GM20000 (cell line): Measurements from ENCODE around the gene ZSWIM4.
A peak's percentile ranks its signal among the peaks of the same experiment; 100 is the strongest.
"Not testable (repeated sequence)": the region's sequence is repeated elsewhere in the genome, so short reads cannot be mapped to it uniquely, and the experiment has no call there.

Source experiments
- DNase-seq: peaks from one replicate; pipeline ENCODE4 v3.0.0; 2012; ENCODE audit warnings: low spot score
- CTCF ChIP-seq: IDR thresholded peaks from 2 replicates; pipeline ENCODE4 v1.5.1; 2012; ENCODE audit warnings: mild to moderate bottlenecking, control low read depth; ENCODE audit errors: extremely low read depth, missing control alignments

ZSWIM4 gene

DNA sequence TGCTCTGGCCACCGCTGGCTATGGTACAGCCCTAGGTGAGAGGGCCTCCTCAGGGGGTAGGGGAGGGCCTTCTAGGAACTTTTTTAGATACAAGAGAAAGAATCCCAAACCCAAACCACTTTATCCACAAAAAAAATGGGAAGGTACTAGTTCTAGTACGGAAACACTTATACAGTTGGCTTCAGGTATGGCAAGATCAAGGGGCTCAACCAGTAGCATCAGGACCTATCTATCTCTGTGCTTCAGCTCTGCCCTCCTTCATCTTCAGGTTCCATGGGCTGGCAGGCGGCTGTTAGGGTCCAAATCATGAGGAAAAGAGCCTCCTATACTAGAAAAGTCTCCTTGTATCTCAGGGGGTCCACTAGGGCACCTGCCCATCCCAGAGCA lies 29.2 kb upstream of the ZSWIM4 start:
- no peak for TF ChIP-seq CTCF
- no peak for DNase-seq

- no peak for TF ChIP-seq CTCF
- DNase-seq = no peak
Measured at GRCh38 chr19:13768510-13768909, 26.7 kb upstream of the ZSWIM4 start.

- no peak for DNase-seq
- no peak for TF ChIP-seq CTCF
Measured at GRCh38 chr19:13770013-13770635, 25.1 kb upstream of the ZSWIM4 start.

DNA sequence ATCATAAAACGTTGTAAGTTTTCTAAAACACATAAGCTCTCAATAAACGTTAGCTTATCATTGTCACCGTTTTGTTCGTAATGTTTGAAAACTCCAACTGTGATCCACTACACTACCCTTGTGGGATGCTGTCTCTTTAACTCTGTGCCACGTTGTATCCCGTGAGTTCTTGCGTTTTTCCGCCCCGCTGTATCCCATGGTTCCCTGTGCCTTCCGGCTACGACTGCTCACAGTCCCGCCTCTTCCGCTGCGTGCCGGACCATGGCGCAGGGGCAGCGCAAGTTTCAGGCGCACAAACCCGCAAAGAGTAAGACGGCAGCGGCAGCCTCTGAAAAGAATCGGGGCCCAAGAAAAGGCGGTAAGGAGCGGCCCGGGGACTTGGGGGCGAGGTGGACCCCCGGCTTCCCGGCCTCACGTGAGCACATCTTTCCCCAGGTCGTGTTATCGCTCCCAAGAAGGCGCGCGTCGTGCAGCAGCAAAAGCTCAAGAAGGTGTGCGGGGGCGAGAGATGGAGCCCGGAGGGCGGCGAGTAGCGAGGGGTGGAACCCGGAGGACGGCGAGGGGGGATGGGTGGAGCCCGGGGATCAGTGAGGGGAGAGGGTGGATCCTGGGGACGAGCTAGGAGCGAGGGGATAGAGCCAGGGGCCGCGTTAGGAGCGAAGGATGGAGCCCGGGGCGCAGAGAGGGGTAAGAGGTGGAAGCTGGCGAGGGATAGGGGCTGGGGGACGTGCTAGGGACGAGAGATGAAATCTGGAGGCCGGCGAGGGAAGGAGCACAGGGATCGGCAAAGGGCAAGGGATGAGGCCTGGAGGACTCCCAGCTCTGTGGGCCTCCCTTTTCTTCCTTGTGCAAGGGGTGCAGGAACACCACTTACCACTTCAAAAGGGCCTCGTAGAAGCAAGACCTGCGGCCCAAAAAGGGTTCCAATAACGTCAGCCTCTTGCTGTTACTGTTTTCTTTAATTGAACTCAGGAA lies 20.7 kb upstream of the ZSWIM4 start, which contains the start of gene C19orf53:
Gene C19orf53 (plus strand): TSS at position 240 of the 975 bp plus-strand sequence. CDS start 22 bp downstream, at position 262.
- DNase-seq = peak; percentile 91
- TF ChIP-seq CTCF = no peak

GRCh38 chr19:13778398-13778797 lies 16.8 kb upstream of the ZSWIM4 start:
- TF ChIP-seq CTCF = no peak
- no peak for DNase-seq

- no peak for DNase-seq
Measured at GRCh38 chr19:13778847-13779246, 16.4 kb upstream of the ZSWIM4 start.

DNA sequence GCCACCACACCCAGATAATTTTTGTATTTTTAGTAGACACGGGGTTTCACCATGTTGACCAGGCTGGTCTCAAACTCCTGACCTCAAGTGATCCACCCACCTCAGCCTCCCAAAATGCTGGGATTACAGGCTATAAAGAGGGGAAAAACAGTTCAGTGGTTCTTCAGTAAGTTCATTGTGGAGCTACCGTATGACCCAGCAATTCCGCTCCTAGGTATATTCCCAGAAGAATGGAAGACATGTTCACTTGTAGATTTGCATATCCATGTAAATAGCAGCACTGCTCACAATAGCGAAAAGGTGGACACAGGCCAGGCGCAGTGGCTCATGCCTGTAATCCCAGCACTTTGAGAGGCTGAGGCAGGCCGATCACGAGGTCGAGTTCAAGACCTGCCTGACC lies 15.4 kb upstream of the ZSWIM4 start:
- DNase-seq = not testable (repeated sequence)

More at GRCh38 chr19:13778847-13779246, 16.4 kb upstream of the ZSWIM4 start:
- no peak for TF ChIP-seq CTCF
